Right atrium auricular region (tissue), 2 donors: ENCODE measurements around the gene ACP1. TPM values are rescaled to one million over a fixed set of nuclear protein-coding genes. Genes with fewer than 3 reads are reported as not detected.
A peak's percentile ranks its signal among the peaks of the same experiment; 100 is the strongest.

Source experiments
- DNase-seq: peaks from one replicate; pipeline ENCODE4 v3.0.0-alpha.2; 2019; ENCODE audit warnings: low spot score
- H3K27ac ChIP-seq, 2 donors: fragments of 200-600 bp; sonication (generic); 1 replicate in 1 of 2; 2 replicates in 1 of 2; pipeline ENCODE4 v1.5.1; 2016 to 2019
- H3K27me3 ChIP-seq, 2 donors: fragments of 200-600 bp; sonication (generic); one replicate each; pipeline versions ENCODE4 v1.5.1 to v1.6.0; 2017 to 2019
- H3K36me3 ChIP-seq: fragments of 200-600 bp; sonication (generic); one replicate; pipeline ENCODE4 v1.5.1; 2016
- H3K4me1 ChIP-seq, 2 donors: fragments of 200-600 bp; sonication (generic); one replicate each; pipeline versions ENCODE4 v1.5.1 to v1.6.0; 2017 to 2019
- H3K4me3 ChIP-seq, 2 donors: fragments of 200-600 bp; sonication (generic); 1 replicate in 1 of 2; 2 replicates in 1 of 2; pipeline ENCODE4 v1.5.1; 2017 to 2019; ENCODE audit warnings: mild to moderate bottlenecking in 1 of 2, moderate library complexity in 1 of 2
- H3K9me3 ChIP-seq, 2 donors: fragments of 200-600 bp; sonication (generic); one replicate each; pipeline ENCODE4 v1.5.1; 2019
- total RNA-seq, 2 donors: library from RNA; depleted of rRNA; stranded (reverse); fragments of >200 nt; gene quantifications; one replicate each; pipeline ENCODE4 v1.1.0, GENCODE V29; 2016
- TF ChIP-seq, protein P1 (sequence below), 2 donors: fragments of 200-600 bp; sonication (generic); IDR thresholded peaks; one replicate each; pipeline ENCODE4 v1.5.1; 2019; ENCODE audit warnings: antibody characterized with exemption in 2 of 2

Gene ACP1
- total RNA-seq, 2 donors from 2014 or later, result 46.2 to 59.5 TPM

DNA sequence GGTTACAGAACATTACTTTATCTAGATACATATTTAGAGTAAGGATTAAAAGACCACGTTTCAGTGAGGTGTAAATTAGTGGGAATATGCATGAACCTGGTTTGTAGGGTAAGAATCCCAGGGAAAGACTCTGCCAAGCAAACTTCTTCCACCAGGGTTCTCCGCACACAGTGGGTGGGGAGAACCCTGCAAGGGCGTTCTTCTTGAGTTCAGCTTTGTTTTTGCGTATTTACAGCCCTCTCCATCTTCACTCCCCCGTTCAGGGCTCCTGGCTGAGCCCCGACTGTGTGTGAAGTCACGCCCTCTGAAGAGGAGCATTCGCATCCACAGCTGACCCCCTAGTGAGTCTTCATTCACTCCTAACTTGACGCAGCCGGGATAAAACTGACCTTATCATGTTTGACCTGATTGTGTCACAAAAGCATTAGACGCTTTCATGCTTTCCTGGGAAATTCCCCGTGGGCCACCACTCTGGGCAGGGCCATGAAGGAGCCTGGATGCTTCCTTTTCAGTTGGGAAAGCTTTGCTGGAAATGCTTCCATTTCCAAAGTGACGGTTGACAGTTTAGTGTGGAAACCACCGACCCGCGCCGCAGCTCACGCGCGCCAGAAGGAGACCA lies 22.1 kb downstream of the ACP1 start:
- peaks cover 0 to 34% of the 10 kb centered on the region in 2 donors for H3K4me1 ChIP-seq
- no peak overlapping the region for H3K27ac ChIP-seq
- H3K27me3 ChIP-seq, result peaks cover 4 to 19% of the 10 kb centered on the region in 2 donors

GRCh38 chr2:287471-287885 lies 22.7 kb downstream of the ACP1 start:
- peaks cover 0 to 34% of the 10 kb centered on the region in 2 donors for H3K4me1 ChIP-seq
- H3K36me3 ChIP-seq, result no peaks in the 10 kb centered on the region
- DNase-seq, result no peak
- peak overlapping the region; percentile 17 to 56 for H3K4me3 ChIP-seq
- no peak overlapping the region for H3K27ac ChIP-seq
- H3K9me3 ChIP-seq, result no peaks in the 10 kb centered on the region
- TF ChIP-seq, protein P1, sequence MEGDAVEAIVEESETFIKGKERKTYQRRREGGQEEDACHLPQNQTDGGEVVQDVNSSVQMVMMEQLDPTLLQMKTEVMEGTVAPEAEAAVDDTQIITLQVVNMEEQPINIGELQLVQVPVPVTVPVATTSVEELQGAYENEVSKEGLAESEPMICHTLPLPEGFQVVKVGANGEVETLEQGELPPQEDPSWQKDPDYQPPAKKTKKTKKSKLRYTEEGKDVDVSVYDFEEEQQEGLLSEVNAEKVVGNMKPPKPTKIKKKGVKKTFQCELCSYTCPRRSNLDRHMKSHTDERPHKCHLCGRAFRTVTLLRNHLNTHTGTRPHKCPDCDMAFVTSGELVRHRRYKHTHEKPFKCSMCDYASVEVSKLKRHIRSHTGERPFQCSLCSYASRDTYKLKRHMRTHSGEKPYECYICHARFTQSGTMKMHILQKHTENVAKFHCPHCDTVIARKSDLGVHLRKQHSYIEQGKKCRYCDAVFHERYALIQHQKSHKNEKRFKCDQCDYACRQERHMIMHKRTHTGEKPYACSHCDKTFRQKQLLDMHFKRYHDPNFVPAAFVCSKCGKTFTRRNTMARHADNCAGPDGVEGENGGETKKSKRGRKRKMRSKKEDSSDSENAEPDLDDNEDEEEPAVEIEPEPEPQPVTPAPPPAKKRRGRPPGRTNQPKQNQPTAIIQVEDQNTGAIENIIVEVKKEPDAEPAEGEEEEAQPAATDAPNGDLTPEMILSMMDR (IDR thresholded peaks at IDR 0.05), result no peak
- H3K27me3 ChIP-seq, result peaks cover 4 to 19% of the 10 kb centered on the region in 2 donors

More for the DNA sequence above, 22.1 kb downstream of the ACP1 start:
- Histone ChIP-seq H3K4me3 (peak overlapping the region in 1 of 2 donors; percentile 56), H3K9me3 (no peaks in the 10 kb centered on the region), H3K36me3 (no peaks in the 10 kb centered on the region)
- DNase-seq, result no peak
- TF ChIP-seq, protein P1 (IDR thresholded peaks at IDR 0.05), result no peak

- Histone ChIP-seq H3K9me3 (no peaks in the 10 kb centered on the region), H3K4me3 (peak within 1 kb of the TSS; percentile 17 to 56), H3K27ac (no peak within 1 kb of the TSS), H3K36me3 (no peaks in the 10 kb centered on the region), H3K27me3 (peaks cover 4 to 19% of the 10 kb centered on the region in 2 donors), H3K4me1 (peaks cover 0 to 34% of the 10 kb centered on the region in 2 donors)
- no peak for DNase-seq
- TF ChIP-seq, protein P1 (IDR thresholded peaks at IDR 0.05), result no peak
These were observed 23.4 kb downstream of the ACP1 start, which contains the start of gene ALKAL2 for GRCh38 chr2:287911-288757. ALKAL2 (minus strand) TSS chr2:288091; CDS start chr2:287835, 256 bp downstream.

GRCh38 chr2:288758-289361 lies 24.1 kb downstream of the ACP1 start:
- TF ChIP-seq, protein P1 (IDR thresholded peaks at IDR 0.05), result no peak
- no peaks in the 10 kb centered on the region for H3K9me3 ChIP-seq
- peaks cover 0 to 34% of the 10 kb centered on the region in 2 donors for H3K4me1 ChIP-seq
- peak overlapping the region; percentile 37 to 56 for H3K4me3 ChIP-seq
- H3K27me3 ChIP-seq, result peaks cover 4 to 19% of the 10 kb centered on the region in 2 donors
- H3K36me3 ChIP-seq, result no peaks in the 10 kb centered on the region
- H3K27ac ChIP-seq, result no peak overlapping the region
- no peak for DNase-seq

- no peak overlapping the region for H3K27ac ChIP-seq
- no peaks in the 10 kb centered on the region for H3K9me3 ChIP-seq
- H3K4me1 ChIP-seq, result peaks cover 0 to 34% of the 10 kb centered on the region in 2 donors
- H3K4me3 ChIP-seq, result peak overlapping the region; percentile 37 to 56
- TF ChIP-seq, protein P1 (IDR thresholded peaks at IDR 0.05), result no peak
- H3K36me3 ChIP-seq, result no peaks in the 10 kb centered on the region
- no peak for DNase-seq
- peaks cover 4 to 19% of the 10 kb centered on the region in 2 donors for H3K27me3 ChIP-seq
These were observed 24.8 kb downstream of the ACP1 start for GRCh38 chr2:289362-290089.
